DND-41 (cell line): ENCODE measurements around the gene POLR2L.

Experiments used
- CTCF ChIP-seq: IDR thresholded peaks from 2 replicates; pipeline ENCODE4 v1.5.1; 2012; ENCODE audit warnings: borderline replicate concordance, low read length, moderate library complexity, mild to moderate bottlenecking; ENCODE audit not compliant: poor library complexity, severe bottlenecking; ENCODE audit errors: extremely low read depth
- EZH2 ChIP-seq: IDR thresholded peaks from 3 replicates; pipeline ENCODE4 v1.6.1; 2012; ENCODE audit warnings: borderline replicate concordance, low read depth, mild to moderate bottlenecking, moderate library complexity, low read length, inconsistent platforms; ENCODE audit not compliant: severe bottlenecking

- no peak for TF ChIP-seq CTCF
- no peak for TF ChIP-seq EZH2
Measured at GRCh38 chr11:866481-866880, 24.2 kb upstream of the POLR2L start.
